ENCODE results near the gene LIFR.
"Not testable (repeated sequence)": the region's sequence is repeated elsewhere in the genome, so short reads cannot be mapped to it uniquely, and the experiment has no call there.

LIFR gene

DNA sequence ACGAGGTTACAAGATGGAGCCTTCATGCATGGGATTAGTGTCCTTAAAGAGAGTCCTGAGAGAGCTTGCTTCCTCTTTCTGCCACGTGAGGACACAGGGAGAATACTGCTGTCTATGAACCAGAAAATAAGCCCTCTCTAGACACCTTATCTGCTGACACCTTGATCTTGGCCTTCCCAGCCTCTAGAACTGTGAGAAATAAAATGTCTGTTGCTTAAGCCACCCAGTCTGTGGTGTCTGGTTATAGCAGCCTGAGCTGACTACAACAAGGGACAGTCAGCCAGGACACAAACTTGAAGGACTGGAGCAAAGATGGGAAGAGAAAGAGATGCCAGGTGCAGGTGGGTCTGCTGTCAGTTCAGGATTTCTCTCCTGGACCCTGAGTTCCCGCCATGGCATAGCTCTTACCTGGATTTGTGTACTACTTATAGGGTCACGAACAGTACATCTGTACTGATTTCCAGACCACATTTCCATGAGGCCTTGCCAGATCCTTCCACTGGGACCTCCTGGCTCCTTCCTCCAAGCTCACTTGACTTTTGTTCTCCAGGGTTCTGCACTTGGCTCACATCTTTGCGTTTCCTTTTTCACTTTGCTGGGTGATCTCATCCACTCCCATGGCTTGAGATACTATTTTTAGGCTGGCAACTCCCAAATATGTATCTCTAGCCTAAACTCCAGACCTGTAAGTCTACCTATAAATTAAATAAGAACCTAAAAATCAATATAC, 44.9 kb upstream of the LIFR start:
- TF ChIP-seq, protein P1, sequence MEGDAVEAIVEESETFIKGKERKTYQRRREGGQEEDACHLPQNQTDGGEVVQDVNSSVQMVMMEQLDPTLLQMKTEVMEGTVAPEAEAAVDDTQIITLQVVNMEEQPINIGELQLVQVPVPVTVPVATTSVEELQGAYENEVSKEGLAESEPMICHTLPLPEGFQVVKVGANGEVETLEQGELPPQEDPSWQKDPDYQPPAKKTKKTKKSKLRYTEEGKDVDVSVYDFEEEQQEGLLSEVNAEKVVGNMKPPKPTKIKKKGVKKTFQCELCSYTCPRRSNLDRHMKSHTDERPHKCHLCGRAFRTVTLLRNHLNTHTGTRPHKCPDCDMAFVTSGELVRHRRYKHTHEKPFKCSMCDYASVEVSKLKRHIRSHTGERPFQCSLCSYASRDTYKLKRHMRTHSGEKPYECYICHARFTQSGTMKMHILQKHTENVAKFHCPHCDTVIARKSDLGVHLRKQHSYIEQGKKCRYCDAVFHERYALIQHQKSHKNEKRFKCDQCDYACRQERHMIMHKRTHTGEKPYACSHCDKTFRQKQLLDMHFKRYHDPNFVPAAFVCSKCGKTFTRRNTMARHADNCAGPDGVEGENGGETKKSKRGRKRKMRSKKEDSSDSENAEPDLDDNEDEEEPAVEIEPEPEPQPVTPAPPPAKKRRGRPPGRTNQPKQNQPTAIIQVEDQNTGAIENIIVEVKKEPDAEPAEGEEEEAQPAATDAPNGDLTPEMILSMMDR (IDR thresholded peaks at IDR 0.05; ENCODE audit: insufficient read depth, low read length, poor library complexity, severe bottlenecking) = no peak
- Histone ChIP-seq H3K4me3 (replicated peaks; ENCODE audit: low read depth, low read length) (no peak overlapping the region), H3K27me3 (replicated peaks; ENCODE audit: control insufficient read depth, insufficient read depth, low read length) (no peaks in the 10 kb centered on the region), H3K36me3 (ENCODE audit: control insufficient read depth, insufficient read depth, low read length) (no peaks in the 10 kb centered on the region)
- no peak for DNase-seq (ENCODE audit: extremely low read depth, insufficient read length)

DNA sequence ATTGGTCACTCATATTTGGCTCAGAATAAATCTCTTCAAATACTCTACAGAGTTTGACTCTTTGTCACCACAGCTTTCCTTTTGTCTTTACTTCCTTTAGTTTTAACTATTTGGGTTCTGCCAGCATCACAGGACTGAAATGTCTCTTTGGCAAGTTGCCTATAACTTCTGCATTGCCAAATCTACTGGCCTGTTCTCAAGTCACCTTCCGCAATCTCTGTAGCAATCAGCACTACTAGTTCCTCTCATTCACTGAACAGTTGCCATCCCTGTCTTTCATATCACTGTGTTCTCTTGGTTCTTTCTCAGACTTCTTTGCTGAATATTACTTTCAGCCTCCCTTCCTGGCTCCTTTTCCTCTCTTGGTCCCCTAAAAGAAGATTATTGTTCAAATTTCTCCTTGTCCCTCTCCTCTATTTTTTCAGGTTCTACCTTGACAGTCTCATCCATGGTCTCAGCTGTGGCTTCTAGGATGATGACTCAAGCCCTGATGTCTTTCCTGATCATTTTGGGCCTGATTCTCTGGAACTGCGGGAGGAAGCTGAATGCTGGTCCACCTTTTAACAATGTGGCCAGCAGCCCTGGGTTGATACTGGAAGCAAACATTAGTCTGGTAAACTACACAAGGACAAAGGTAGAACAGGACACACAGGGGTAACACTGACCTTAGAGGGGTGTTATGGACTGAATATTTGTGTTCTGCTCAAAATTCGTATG, 44.0 kb upstream of the LIFR start:
- H3K4me3 ChIP-seq (replicated peaks; ENCODE audit: low read depth, low read length) = no peak overlapping the region
- H3K27me3 ChIP-seq (replicated peaks; ENCODE audit: control insufficient read depth, insufficient read depth, low read length) = no peaks in the 10 kb centered on the region
- TF ChIP-seq, protein P1 (IDR thresholded peaks at IDR 0.05; ENCODE audit: insufficient read depth, low read length, poor library complexity, severe bottlenecking) = no peak
- DNase-seq (ENCODE audit: extremely low read depth, insufficient read length) = no peak
- H3K36me3 ChIP-seq (ENCODE audit: control insufficient read depth, insufficient read depth, low read length) = no peaks in the 10 kb centered on the region

DNA sequence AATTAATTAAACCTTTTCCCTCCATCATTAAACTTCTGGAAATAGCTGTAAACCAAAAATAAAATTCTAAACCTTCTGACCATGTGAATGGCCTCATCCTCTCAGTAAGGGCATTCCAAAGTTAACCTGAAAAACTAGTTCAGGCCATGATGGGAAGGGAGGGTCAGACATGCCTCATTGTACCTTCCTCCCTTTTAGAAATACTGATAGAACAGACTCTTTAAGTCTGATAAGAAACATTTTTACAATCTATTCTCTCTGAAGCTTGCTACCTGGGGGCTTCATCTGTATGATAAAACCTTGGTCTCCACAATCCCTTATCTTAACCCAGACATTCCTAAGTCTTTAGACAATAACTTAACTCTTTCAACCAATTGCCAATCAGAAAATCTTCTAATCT, 43.3 kb upstream of the LIFR start:
- not testable (repeated sequence) for H3K27me3 ChIP-seq (replicated peaks; ENCODE audit: control insufficient read depth, insufficient read depth, low read length); H3K4me3 ChIP-seq (replicated peaks; ENCODE audit: low read depth, low read length); DNase-seq (ENCODE audit: extremely low read depth, insufficient read length); H3K36me3 ChIP-seq (ENCODE audit: control insufficient read depth, insufficient read depth, low read length)

DNA sequence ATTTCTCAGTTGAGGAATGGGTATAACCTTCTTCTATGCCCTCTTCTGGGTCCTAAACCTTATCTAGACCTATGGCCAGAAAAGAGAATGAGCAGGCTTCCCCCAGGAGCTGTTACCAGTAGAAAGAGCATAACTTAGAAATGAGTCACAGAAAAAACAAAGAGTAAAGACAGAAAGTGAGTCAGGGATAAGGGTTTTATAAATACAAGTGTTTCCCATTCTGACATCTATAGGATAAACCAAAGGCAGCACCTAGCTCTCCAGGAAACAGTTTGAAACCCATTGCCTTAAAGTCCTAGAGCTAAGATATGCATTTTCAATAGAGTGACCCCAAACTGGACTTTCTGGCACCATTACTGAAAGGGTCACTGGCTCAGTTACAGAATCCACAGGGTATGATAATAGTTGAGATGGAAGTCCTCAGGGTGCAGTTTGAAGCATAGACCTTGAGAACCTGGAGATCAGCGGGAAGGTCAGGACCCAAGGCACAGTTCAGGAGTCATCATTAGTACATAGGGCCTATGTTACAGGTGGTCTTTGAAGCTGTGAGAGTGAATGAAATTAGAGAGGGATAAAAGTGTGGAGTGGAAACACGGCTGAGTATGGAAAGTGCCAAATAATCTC, 42.7 kb upstream of the LIFR start:
- TF ChIP-seq, protein P1 (IDR thresholded peaks at IDR 0.05; ENCODE audit: insufficient read depth, low read length, poor library complexity, severe bottlenecking) = no peak
- Histone ChIP-seq H3K36me3 (ENCODE audit: control insufficient read depth, insufficient read depth, low read length) (no peaks in the 10 kb centered on the region), H3K4me3 (replicated peaks; ENCODE audit: low read depth, low read length) (no peak overlapping the region), H3K27me3 (replicated peaks; ENCODE audit: control insufficient read depth, insufficient read depth, low read length) (no peaks in the 10 kb centered on the region)
- DNase-seq (ENCODE audit: extremely low read depth, insufficient read length) = no peak

DNA sequence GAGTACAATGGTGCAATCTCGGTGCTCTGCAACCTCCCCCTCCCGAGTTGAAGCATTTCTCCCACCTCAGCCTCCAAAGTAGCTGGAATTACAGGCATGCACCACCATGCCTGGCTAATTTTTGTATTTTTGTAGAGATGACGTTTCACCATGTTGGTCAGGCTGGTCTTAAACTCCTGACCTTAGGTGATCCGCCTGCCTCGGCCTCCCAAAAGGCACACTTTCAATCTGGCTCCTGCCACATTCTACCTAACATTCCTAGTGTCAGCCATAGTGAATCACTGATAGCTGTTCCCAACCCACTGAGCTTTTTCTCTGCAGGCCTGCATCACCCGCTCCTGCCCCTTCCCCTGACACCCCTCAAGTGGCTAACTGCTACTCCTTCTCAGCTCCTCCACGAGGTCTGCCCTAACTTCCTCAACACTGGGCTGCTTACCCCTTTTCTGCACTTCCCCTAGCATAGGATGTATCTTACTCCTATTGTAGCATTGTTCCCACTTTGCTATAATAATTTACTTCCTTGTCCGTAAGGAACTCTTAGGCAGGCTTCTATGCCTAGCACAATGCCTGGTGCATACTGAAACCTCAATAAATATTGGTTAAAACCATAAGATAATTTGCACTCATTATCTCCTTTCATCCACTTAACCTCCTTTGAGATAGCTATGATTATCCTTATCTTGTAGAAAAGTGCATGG, 42.0 kb upstream of the LIFR start:
- no peak for DNase-seq (ENCODE audit: extremely low read depth, insufficient read length)
- Histone ChIP-seq H3K4me3 (replicated peaks; ENCODE audit: low read depth, low read length) (no peak overlapping the region), H3K36me3 (ENCODE audit: control insufficient read depth, insufficient read depth, low read length) (no peaks in the 10 kb centered on the region), H3K27me3 (replicated peaks; ENCODE audit: control insufficient read depth, insufficient read depth, low read length) (no peaks in the 10 kb centered on the region)
- TF ChIP-seq, protein P1 (IDR thresholded peaks at IDR 0.05; ENCODE audit: insufficient read depth, low read length, poor library complexity, severe bottlenecking) = no peak

DNA sequence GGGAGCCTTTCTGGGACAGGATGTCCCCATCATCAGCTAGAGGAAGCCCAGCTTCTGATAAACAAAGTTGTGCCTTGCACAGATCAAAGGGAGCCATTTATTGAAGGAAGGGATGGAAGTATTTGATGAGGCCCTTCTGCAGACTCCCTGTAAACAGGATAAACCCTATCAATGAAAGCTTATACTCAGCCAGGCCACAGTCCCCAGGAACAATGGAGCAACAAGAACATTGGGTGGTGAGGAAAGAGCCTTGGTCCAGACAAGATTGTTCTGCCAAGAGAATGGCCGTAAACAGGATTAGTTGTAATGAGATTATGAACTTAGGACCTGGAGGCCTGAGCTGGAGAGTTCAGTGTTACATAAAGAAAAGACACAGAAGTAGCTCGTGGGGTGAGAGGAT, 40.5 kb upstream of the LIFR start:
- DNase-seq (ENCODE audit: extremely low read depth, insufficient read length) = no peak
- H3K4me3 ChIP-seq (replicated peaks; ENCODE audit: low read depth, low read length) = no peak overlapping the region
- TF ChIP-seq, protein P1 (IDR thresholded peaks at IDR 0.05; ENCODE audit: insufficient read depth, low read length, poor library complexity, severe bottlenecking) = no peak
- H3K27me3 ChIP-seq (replicated peaks; ENCODE audit: control insufficient read depth, insufficient read depth, low read length) = no peaks in the 10 kb centered on the region
- H3K36me3 ChIP-seq (ENCODE audit: control insufficient read depth, insufficient read depth, low read length) = no peaks in the 10 kb centered on the region
